ENCODE results near the gene SPIRE2. TPM values are rescaled to one million over a fixed set of nuclear protein-coding genes. Genes with fewer than 3 reads are reported as not detected.
"Not testable (repeated sequence)": the region's sequence is repeated elsewhere in the genome, so short reads cannot be mapped to it uniquely, and the experiment has no call there.

Gene SPIRE2
- total RNA-seq, 1 experiment from 2014 or later = 1.0 TPM

DNA sequence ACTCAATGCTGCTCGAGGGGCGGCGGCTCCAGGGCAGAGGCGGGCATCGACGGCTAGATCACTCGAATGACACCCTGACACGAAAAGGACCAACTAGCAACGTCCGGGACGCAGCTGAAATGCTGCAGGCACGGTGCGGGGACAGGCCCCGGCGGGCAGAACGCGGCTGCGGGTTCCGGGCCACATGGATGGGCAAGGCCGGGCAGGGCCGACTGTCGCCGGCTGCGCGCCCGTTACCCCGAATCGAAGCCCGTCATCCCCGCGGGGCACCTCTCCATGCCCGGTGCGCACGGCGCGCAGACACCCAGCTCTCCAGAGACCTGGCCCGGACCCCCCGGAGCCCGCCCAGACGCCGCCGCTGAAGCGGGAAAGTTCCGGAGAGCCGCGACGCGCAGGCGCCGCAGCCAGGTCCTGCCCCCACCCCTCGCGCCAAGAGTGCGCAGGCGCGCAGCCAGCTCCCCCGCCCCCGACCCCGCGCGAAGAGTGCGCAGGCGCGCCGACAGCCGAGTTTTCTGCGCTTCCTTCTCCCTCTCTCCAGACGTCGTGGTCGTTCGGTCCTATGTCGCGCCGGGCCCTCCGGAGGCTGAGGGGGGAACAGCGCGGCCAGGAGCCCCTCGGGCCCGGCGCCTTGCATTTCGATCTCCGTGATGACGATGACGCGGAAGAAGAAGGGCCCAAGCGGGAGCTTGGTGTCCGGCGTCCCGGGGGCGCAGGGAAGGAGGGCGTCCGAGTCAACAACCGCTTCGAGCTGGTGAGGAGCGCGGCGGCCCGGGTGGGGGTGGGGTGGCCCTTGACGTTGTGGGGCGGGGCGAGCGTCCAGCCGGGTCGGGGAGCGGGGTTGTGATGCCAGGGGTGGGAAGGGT, 45.1 kb downstream of the SPIRE2 start, which contains the start of gene TCF25:
TSS of gene TCF25 (plus strand) at position 484 of the 863 bp plus-strand sequence. CDS start at position 560, 76 bp downstream.
- no peaks in the 10 kb centered on the region for H3K9me2 ChIP-seq (replicated peaks; ENCODE audit: insufficient read depth, low read length)
- H3K27ac ChIP-seq (ENCODE audit: low read length) = peak within 1 kb of the TSS; percentile 96
- H3K4me1 ChIP-seq (ENCODE audit: low read length) = peaks cover 19% of the 10 kb centered on the region
- H3K9ac ChIP-seq (ENCODE audit: low read length) = peak within 1 kb of the TSS; percentile 99
- peaks cover 35% of the 10 kb centered on the region for H3K79me2 ChIP-seq (ENCODE audit: low read length)
- H3K36me3 ChIP-seq (ENCODE audit: insufficient read depth, low read length) = peaks cover 23% of the 10 kb centered on the region
- H3K4me2 ChIP-seq (ENCODE audit: low read depth, low read length, poor library complexity, severe bottlenecking) = peak within 1 kb of the TSS; percentile 100
- H4K20me1 ChIP-seq (ENCODE audit: insufficient read depth, low read depth, low read length) = peaks cover 18% of the 10 kb centered on the region
- peak within 1 kb of the TSS; percentile 92 for H3K4me3 ChIP-seq (ENCODE audit: low read length)
- peaks cover under 1% of the 10 kb centered on the region for H3K9me3 ChIP-seq (ENCODE audit: low read length)
- H3K27me3 ChIP-seq (ENCODE audit: low read length) = no peaks in the 10 kb centered on the region
- peak within 1 kb of the TSS; percentile 97 for H2AFZ ChIP-seq (ENCODE audit: low read length)
- DNase-seq = peak; percentile 97

DNA sequence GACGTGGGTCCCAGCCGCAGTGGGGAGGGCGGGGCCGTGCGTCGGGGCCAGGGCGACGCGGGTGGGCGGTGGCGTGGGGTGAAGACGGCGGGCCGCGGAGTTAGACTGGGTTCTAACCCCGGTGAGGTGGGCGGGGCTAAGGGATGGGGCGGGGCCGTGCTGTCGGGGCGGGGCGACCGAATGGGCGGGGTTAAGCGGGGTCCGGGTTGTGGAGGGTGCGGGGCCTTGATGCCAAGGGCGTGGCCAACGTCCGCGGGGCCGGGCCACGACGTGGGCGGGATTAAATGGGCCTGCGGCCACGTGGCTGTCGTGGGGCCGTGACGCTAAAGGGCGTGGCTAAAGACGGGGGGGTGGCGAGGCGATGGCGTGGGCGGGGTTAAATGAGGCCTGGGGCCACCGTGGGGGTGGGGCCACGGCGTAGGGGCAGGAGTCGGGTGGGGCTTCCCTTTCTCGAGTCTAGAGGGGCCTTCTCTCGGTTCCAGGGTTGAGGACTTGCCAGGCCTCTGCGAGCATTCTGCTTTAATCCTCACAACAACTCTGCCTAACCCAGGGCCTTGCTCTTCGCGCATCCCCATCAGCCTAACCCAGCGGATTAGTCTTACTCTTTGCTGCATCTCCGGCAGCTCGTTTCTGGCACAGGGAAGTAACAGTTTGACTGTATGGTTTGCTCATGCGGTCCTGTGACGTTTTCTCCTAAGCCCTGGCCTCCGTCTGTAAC, 45.9 kb downstream of the SPIRE2 start:
- H3K9me2 ChIP-seq (replicated peaks; ENCODE audit: insufficient read depth, low read length) = no peaks in the 10 kb centered on the region
- peak overlapping the region; percentile 92 for H3K4me3 ChIP-seq (ENCODE audit: low read length)
- H2AFZ ChIP-seq (ENCODE audit: low read length) = no peak overlapping the region
- peaks cover 18% of the 10 kb centered on the region for H4K20me1 ChIP-seq (ENCODE audit: insufficient read depth, low read depth, low read length)
- no peaks in the 10 kb centered on the region for H3K27me3 ChIP-seq (ENCODE audit: low read length)
- H3K36me3 ChIP-seq (ENCODE audit: insufficient read depth, low read length) = peaks cover 28% of the 10 kb centered on the region
- H3K79me2 ChIP-seq (ENCODE audit: low read length) = peaks cover 43% of the 10 kb centered on the region
- peaks cover 19% of the 10 kb centered on the region for H3K4me1 ChIP-seq (ENCODE audit: low read length)
- DNase-seq = peak; percentile 98
- peak overlapping the region; percentile 100 for H3K4me2 ChIP-seq (ENCODE audit: low read depth, low read length, poor library complexity, severe bottlenecking)
- peak overlapping the region; percentile 99 for H3K9ac ChIP-seq (ENCODE audit: low read length)
- peak overlapping the region; percentile 96 for H3K27ac ChIP-seq (ENCODE audit: low read length)
- H3K9me3 ChIP-seq (ENCODE audit: low read length) = no peaks in the 10 kb centered on the region

DNA sequence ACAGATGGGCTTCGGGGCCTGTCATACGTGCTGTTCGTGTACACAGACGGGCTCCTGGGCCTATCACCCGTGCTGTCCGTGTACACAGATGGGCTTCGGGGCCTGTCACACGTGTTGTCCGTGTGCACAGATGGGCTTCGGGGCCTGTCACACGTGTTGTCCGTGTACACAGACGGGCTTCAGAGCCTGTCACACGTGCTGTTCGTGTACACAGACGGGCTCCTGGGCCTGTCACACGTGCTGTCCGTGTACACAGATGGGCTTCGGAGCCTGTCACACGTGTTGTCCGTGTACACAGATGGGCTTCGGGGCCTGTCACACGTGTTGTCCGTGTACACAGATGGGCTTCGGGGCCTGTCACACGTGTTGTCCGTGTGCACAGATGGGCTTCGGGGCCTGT, 50.8 kb downstream of the SPIRE2 start:
- Histone ChIP-seq H3K79me2 (ENCODE audit: low read length) (peaks cover 70% of the 10 kb centered on the region), H3K36me3 (ENCODE audit: insufficient read depth, low read length) (peaks cover 39% of the 10 kb centered on the region), H4K20me1 (ENCODE audit: insufficient read depth, low read depth, low read length) (peaks cover 24% of the 10 kb centered on the region)
- not testable (repeated sequence) for H3K4me1 ChIP-seq (ENCODE audit: low read length); H3K27ac ChIP-seq (ENCODE audit: low read length); H3K9ac ChIP-seq (ENCODE audit: low read length); H3K9me2 ChIP-seq (replicated peaks; ENCODE audit: insufficient read depth, low read length); H3K27me3 ChIP-seq (ENCODE audit: low read length); H2AFZ ChIP-seq (ENCODE audit: low read length); H3K9me3 ChIP-seq (ENCODE audit: low read length); H3K4me3 ChIP-seq (ENCODE audit: low read length); H3K4me2 ChIP-seq (ENCODE audit: low read depth, low read length, poor library complexity, severe bottlenecking); DNase-seq

DNA sequence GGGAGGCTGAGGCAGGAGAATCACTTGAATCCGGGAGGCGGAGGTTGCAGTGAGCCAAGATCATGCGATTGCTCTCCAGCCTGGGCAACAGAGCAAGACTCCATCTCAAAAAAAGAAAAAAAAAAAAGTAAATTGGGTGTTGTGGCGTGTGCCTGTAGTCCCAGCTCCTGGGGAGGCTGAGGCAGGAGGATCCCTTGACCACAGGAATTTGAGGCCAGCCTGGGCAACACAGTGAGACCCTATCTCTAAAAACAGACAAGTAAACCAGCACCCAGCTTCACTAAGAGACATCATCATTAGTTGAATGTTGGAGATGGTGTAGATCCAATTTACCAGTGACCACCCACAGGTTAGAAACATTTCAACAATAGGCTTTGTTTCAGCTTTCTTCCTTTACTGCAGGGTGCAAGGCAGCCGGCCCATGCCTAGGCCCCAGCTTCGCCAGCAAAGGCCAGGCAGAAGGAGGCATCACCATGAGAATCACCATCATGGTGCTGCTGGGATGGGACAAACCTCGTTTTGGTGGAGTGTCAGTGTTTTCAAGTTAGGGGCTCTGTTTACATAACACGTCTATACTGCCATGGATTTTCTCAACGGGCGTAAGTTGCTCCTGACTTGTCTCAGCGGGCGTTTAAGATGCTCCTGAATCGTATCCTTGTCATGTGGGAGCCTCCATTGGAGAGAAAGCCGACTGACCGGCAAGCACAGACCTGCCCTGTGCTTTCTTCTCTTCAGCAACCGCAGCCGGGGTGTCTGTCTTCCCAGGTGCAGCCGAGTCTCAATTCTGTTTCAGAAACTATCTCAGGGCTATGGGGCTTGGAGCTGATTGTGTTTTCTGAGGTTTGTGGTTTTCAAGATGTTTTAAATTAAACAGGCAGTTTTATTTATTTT, 52.4 kb downstream of the SPIRE2 start:
- H3K9me3 ChIP-seq (ENCODE audit: low read length) = no peaks in the 10 kb centered on the region
- H3K9ac ChIP-seq (ENCODE audit: low read length) = no peak overlapping the region
- H4K20me1 ChIP-seq (ENCODE audit: insufficient read depth, low read depth, low read length) = peaks cover 13% of the 10 kb centered on the region
- no peaks in the 10 kb centered on the region for H3K27me3 ChIP-seq (ENCODE audit: low read length)
- no peak overlapping the region for H2AFZ ChIP-seq (ENCODE audit: low read length)
- H3K79me2 ChIP-seq (ENCODE audit: low read length) = peaks cover 56% of the 10 kb centered on the region
- H3K9me2 ChIP-seq (replicated peaks; ENCODE audit: insufficient read depth, low read length) = no peaks in the 10 kb centered on the region
- no peaks in the 10 kb centered on the region for H3K4me1 ChIP-seq (ENCODE audit: low read length)
- H3K4me2 ChIP-seq (ENCODE audit: low read depth, low read length, poor library complexity, severe bottlenecking) = no peak overlapping the region
- no peak overlapping the region for H3K4me3 ChIP-seq (ENCODE audit: low read length)
- DNase-seq = no peak
- H3K36me3 ChIP-seq (ENCODE audit: insufficient read depth, low read length) = peaks cover 36% of the 10 kb centered on the region
- H3K27ac ChIP-seq (ENCODE audit: low read length) = no peak overlapping the region

DNA sequence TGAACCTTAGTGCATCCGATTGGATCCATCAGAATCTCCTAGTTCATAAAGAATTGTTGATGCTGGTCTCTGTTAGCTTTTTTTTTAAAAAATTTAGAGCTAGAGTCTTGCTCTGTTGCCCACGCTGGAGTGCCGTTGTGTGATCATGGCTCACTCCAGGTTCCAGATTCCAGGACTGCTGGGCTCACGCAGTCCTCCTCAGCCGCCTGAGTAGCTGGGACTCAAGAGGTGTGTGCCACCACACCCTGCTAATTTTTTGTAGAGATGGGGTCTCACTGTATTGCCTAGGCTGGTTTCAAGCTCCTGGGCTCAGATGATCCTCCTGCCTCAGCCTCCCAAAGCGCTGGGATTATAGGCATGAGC, 53.1 kb downstream of the SPIRE2 start:
- Histone ChIP-seq H3K36me3 (ENCODE audit: insufficient read depth, low read length) (peaks cover 30% of the 10 kb centered on the region; the same call in 1 of the 2 replicates), H3K9me3 (ENCODE audit: low read length) (no peaks in the 10 kb centered on the region), H3K4me3 (ENCODE audit: low read length) (no peak overlapping the region), H3K9ac (ENCODE audit: low read length) (no peak overlapping the region), H3K4me2 (ENCODE audit: low read depth, low read length, poor library complexity, severe bottlenecking) (no peak overlapping the region), H4K20me1 (ENCODE audit: insufficient read depth, low read depth, low read length) (peaks cover 7% of the 10 kb centered on the region), H2AFZ (ENCODE audit: low read length) (no peak overlapping the region), H3K4me1 (ENCODE audit: low read length) (no peaks in the 10 kb centered on the region), H3K27me3 (ENCODE audit: low read length) (no peaks in the 10 kb centered on the region), H3K9me2 (replicated peaks; ENCODE audit: insufficient read depth, low read length) (no peaks in the 10 kb centered on the region), H3K79me2 (ENCODE audit: low read length) (peaks cover 50% of the 10 kb centered on the region), H3K27ac (ENCODE audit: low read length) (no peak overlapping the region)
- DNase-seq = no peak

DNA sequence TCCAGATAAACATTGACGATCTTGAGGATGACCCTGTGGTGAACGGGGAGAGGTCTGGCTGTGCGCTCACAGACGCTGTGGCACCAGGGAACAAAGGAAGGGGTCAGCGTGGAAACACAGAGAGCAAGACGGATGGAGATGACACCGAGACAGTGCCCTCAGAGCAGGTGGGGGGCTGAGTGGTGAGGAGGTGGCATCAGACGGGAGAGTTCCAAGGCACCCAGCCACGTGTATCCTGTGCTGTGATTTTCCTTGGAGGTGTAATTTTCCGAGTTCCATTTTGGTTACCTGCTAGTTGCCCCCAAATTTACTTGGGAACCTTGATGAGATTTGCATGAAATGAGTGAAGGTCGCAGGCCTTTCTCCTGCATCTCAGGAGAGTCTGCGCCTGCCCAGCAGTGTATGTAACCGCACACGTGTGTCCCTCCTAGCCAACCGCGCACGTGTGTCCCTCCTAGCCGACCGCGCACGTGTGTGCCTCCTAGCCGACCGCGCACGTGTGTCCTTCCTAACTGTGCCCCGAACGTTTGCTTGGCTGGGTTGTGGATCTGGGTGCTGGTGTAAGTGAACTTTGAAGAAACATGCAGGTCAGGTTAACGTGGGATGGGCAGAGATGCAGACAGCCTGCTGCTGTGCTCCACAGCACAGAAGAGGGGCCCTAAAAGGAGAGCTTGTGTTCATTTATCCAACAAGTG, 55.2 kb downstream of the SPIRE2 start:
- Histone ChIP-seq H3K27ac (ENCODE audit: low read length) (no peak overlapping the region), H3K27me3 (ENCODE audit: low read length) (no peaks in the 10 kb centered on the region), H3K4me1 (ENCODE audit: low read length) (no peaks in the 10 kb centered on the region), H3K9ac (ENCODE audit: low read length) (no peak overlapping the region), H3K4me3 (ENCODE audit: low read length) (no peak overlapping the region), H4K20me1 (ENCODE audit: insufficient read depth, low read depth, low read length) (peaks cover 6% of the 10 kb centered on the region), H3K79me2 (ENCODE audit: low read length) (peaks cover 33% of the 10 kb centered on the region), H3K4me2 (ENCODE audit: low read depth, low read length, poor library complexity, severe bottlenecking) (no peak overlapping the region), H3K9me2 (replicated peaks; ENCODE audit: insufficient read depth, low read length) (no peaks in the 10 kb centered on the region), H3K9me3 (ENCODE audit: low read length) (no peaks in the 10 kb centered on the region), H2AFZ (ENCODE audit: low read length) (no peak overlapping the region), H3K36me3 (ENCODE audit: insufficient read depth, low read length) (peaks cover 29% of the 10 kb centered on the region; the same call in 1 of the 2 replicates)
- no peak for DNase-seq

DNA sequence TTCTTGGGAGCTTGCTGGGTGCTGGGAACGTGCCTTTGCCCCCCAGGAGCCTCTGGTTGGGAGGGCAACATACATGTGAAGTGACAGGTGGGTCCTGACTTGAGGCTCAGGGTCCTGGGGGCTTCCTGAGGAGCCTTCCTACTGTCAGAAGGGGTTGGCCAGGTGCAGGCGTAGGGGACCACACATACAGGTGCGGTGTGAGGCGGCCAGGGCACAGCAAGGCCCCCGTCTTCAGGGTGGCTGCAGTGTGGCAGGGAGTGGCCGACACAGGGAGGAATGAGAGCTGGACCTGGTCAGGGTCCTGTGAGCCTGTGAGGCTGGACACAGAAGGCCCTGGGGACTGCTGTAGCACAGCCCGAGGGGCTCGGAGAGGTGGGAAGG, 55.8 kb downstream of the SPIRE2 start:
- no peak overlapping the region for H3K27ac ChIP-seq (ENCODE audit: low read length)
- no peaks in the 10 kb centered on the region for H3K9me3 ChIP-seq (ENCODE audit: low read length)
- H3K36me3 ChIP-seq (ENCODE audit: insufficient read depth, low read length) = peaks cover 25% of the 10 kb centered on the region; the same call in 1 of the 2 replicates
- H3K79me2 ChIP-seq (ENCODE audit: low read length) = peaks cover 28% of the 10 kb centered on the region
- no peak overlapping the region for H3K4me2 ChIP-seq (ENCODE audit: low read depth, low read length, poor library complexity, severe bottlenecking)
- H3K9ac ChIP-seq (ENCODE audit: low read length) = no peak overlapping the region
- no peaks in the 10 kb centered on the region for H3K27me3 ChIP-seq (ENCODE audit: low read length)
- no peak for DNase-seq
- H4K20me1 ChIP-seq (ENCODE audit: insufficient read depth, low read depth, low read length) = peaks cover 6% of the 10 kb centered on the region
- no peaks in the 10 kb centered on the region for H3K9me2 ChIP-seq (replicated peaks; ENCODE audit: insufficient read depth, low read length)
- no peak overlapping the region for H3K4me3 ChIP-seq (ENCODE audit: low read length)
- no peak overlapping the region for H2AFZ ChIP-seq (ENCODE audit: low read length)
- H3K4me1 ChIP-seq (ENCODE audit: low read length) = no peaks in the 10 kb centered on the region
